ENCODE measurements around the gene EXOC4. TPM values are rescaled to one million over a fixed set of nuclear protein-coding genes. Genes with fewer than 3 reads are reported as not detected.

Gene EXOC4
- total and polyA plus RNA-seq, 2 of the 8 experiments (the other 6 are each of a cell fraction or from before 2014, with no cell fraction given), result 27.0 to 67.3 TPM

- TF ChIP-seq CHD7 (IDR thresholded peaks at IDR 0.05; ENCODE audit: insufficient replicate concordance, low read length), result no peak
- no peak for TF ChIP-seq SIN3A (conservative IDR thresholded peaks at IDR 0.05 in 1 of 2, IDR thresholded peaks at IDR 0.05 in 1 of 2; ENCODE audit: low read depth in 1 of 2, low read length in 2 of 2)
- no peak for TF ChIP-seq CHD2 (IDR thresholded peaks at IDR 0.05; ENCODE audit: low read length)
- no peak for TF ChIP-seq SRF (IDR thresholded peaks at IDR 0.05; ENCODE audit: low read depth, low read length)
- no peak for TF ChIP-seq POLR2AphosphoS5 (IDR thresholded peaks at IDR 0.05; ENCODE audit: low read depth, low read length)
Measured at GRCh38 chr7:133797818-133798520, 545.1 kb downstream of the EXOC4 start (continued).
